DOHH2 (cell line): ENCODE measurements around the gene EBPL.

ENCODE experiments used
- CTCF ChIP-seq: fragments of 200-600 bp; sonication (generic); IDR thresholded peaks from one replicate; pipeline ENCODE4 v1.5.1; 2014; ENCODE audit warnings: antibody characterized with exemption, mild to moderate bottlenecking, low read depth, low read length; ENCODE audit not compliant: poor library complexity, severe bottlenecking
- EZH2phosphoT487 ChIP-seq: fragments of 200-600 bp; sonication (generic); IDR thresholded peaks from 2 replicates; pipeline ENCODE4 v1.6.1; 2017; ENCODE audit warnings: borderline replicate concordance, mild to moderate bottlenecking, antibody characterized with exemption, low read length, moderate library complexity, mixed read lengths

DNA sequence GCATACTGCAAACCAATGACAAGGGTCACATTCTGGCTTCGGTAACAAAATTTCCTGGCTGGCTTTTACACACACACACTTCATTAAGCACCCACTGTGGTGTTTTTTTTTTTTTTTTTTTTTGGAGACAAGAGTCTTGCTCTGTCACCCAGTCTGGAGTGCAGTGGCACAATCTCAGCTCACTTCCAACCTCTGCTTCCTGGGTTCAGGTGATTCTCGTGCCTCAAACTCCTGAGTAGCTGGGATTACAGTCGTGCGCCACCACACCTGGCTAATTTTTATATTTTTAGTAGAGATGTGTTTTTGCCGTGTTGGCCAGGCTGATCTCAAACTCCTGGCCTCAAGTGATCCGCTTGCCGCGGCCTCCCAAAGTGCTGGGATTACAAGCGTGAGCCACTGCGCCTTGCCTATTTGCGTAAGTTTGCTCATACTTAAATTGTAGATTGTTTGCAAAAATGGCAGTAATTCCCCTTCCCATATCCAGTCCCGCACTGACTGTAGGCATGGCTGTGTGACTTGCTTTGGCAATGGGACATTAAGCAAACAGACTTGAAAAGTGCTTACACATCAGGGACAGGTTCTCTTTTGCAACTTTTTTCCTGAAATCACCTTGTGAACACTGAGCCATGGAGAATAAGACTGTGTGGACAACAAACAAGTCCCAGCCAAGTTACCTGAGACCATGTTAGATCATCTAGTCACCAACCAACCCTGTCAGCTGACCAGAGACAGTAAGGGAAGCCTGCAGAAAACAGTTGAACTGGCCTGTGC lies 42.1 kb upstream of the EBPL start:
- no peak for TF ChIP-seq CTCF
- no peak for TF ChIP-seq EZH2phosphoT487
